HT-29 (cell line): ENCODE measurements around the gene EIF3K. TPM values are rescaled to one million over a fixed set of nuclear protein-coding genes. Genes with fewer than 3 reads are reported as not detected.
"Not testable (repeated sequence)": the region's sequence is repeated elsewhere in the genome, so short reads cannot be mapped to it uniquely, and the experiment has no call there.

ENCODE experiments used
- DNase-seq: peaks from one replicate; pipeline ENCODE4 v3.0.0-alpha.2; 2015; ENCODE audit warnings: low spot score
- total RNA-seq: library from RNA; depleted of rRNA; stranded (reverse); fragments of >200 nt; shearing (Covaris generic); gene quantifications from 2 replicates; pipeline ENCODE4 v1.2.3, GENCODE V29; 2014; rRNA removed

Gene EIF3K
- total RNA-seq, result 724 and 815 TPM in 2 replicates

GRCh38 chr19:38618590-38619360 is at the start of gene EIF3K:
EIF3K (plus strand) TSS chr19:38619188; CDS start chr19:38619269, 81 bp downstream.
- peak; percentile 100 for DNase-seq

- no peak for DNase-seq
These were observed 49.5 kb upstream of the EIF3K start for GRCh38 chr19:38569368-38569983.

GRCh38 chr19:38571682-38572081 is 47.3 kb upstream of the EIF3K start:
- no peak for DNase-seq

- DNase-seq, result no peak
These were observed 41.2 kb upstream of the EIF3K start for GRCh38 chr19:38577826-38578225.

GRCh38 chr19:38579304-38579703 is 39.7 kb upstream of the EIF3K start:
- not testable (repeated sequence) for DNase-seq

- no peak for DNase-seq
These were observed 38.9 kb upstream of the EIF3K start for GRCh38 chr19:38580080-38580479.

GRCh38 chr19:38583219-38583984 is 35.6 kb upstream of the EIF3K start:
- DNase-seq, result no peak

- no peak for DNase-seq
These were observed 35.0 kb upstream of the EIF3K start for GRCh38 chr19:38583985-38584305.

GRCh38 chr19:38587562-38587961 is 31.4 kb upstream of the EIF3K start:
- no peak for DNase-seq

GRCh38 chr19:38588041-38588440 is 30.9 kb upstream of the EIF3K start:
- DNase-seq, result no peak

- peak; percentile 38 for DNase-seq
These were observed 26.0 kb upstream of the EIF3K start for GRCh38 chr19:38592940-38593339.

- peak; percentile 62 for DNase-seq
These were observed 22.7 kb upstream of the EIF3K start for GRCh38 chr19:38596057-38596981.

GRCh38 chr19:38597075-38597474 is 21.9 kb upstream of the EIF3K start:
- DNase-seq, result no peak

- DNase-seq, result no peak
These were observed 19.3 kb upstream of the EIF3K start for GRCh38 chr19:38599722-38600121.

- not testable (repeated sequence) for DNase-seq
These were observed 16.1 kb upstream of the EIF3K start for GRCh38 chr19:38602856-38603255.

- DNase-seq, result no peak
These were observed 12.9 kb upstream of the EIF3K start for GRCh38 chr19:38606131-38606530.

GRCh38 chr19:38614289-38614688 is 4.7 kb upstream of the EIF3K start:
- no peak for DNase-seq

- no peak for DNase-seq
These were observed 3.9 kb upstream of the EIF3K start for GRCh38 chr19:38615007-38615581.

GRCh38 chr19:38616265-38616664 is 2.7 kb upstream of the EIF3K start:
- DNase-seq, result no peak

GRCh38 chr19:38617283-38617763 is 1.7 kb upstream of the EIF3K start:
- no peak for DNase-seq
